H1 (cell line): ENCODE data around the gene RBM5. TPM values are rescaled to one million over a fixed set of nuclear protein-coding genes. Genes with fewer than 3 reads are reported as not detected.

Experiments
- CTCF ChIA-PET: fragments of 300-600 bp; sonication (Branson Sonifier 250); formaldehyde crosslinking; loops from one replicate; lab custom pipeline; 2021; ENCODE audit not compliant: partially characterized antibody; lab: Charles Lee
- POLR2A ChIA-PET: fragments of 300-600 bp; sonication (Branson Sonifier 250); formaldehyde crosslinking; loops from one replicate; lab custom pipeline; 2021; ENCODE audit warnings: inconsistent platforms; ENCODE audit not compliant: partially characterized antibody; lab: Charles Lee
- DNase-seq, 2 experiments: peaks; one replicate each; pipeline versions ENCODE4 v3.0.0 to v3.0.0-alpha.2; 2010 to 2022; ENCODE audit warnings: low spot score in 2 of 2, low read depth in 1 of 2, mixed read lengths in 1 of 2
- FAIRE-seq: peaks from 2 replicates; lab custom pipeline; 2011; peaks lifted over from hg19 to GRCh38; lab: Jason Lieb, UNC
- H2AFZ ChIP-seq: 2 replicates; pipeline ENCODE4 v1.8.1; 2012; ENCODE audit warnings: low read length, inconsistent platforms
- H2AK5ac ChIP-seq: 2 replicates; pipeline ENCODE4 v1.6.1; 2013; ENCODE audit warnings: low read depth, low read length
- H2BK120ac ChIP-seq: replicated peaks from 2 replicates; pipeline ENCODE3; 2013; ENCODE audit warnings: low read depth, low read length, inconsistent platforms
- H2BK12ac ChIP-seq: 2 replicates; pipeline ENCODE4 v1.6.1; 2013; ENCODE audit warnings: low read depth, low read length
- H2BK15ac ChIP-seq: 2 replicates; pipeline ENCODE4 v1.6.1; 2013; ENCODE audit warnings: low read length
- H2BK20ac ChIP-seq: 2 replicates; pipeline ENCODE4 v1.6.1; 2013; ENCODE audit warnings: low read length
- H2BK5ac ChIP-seq: 2 replicates; pipeline ENCODE4 v1.6.1; 2013; ENCODE audit warnings: low read depth, low read length
- H3K14ac ChIP-seq: 2 replicates; pipeline ENCODE4 v1.6.1; 2013; ENCODE audit warnings: inconsistent platforms; ENCODE audit not compliant: insufficient read length
- H3K18ac ChIP-seq: 2 replicates; pipeline ENCODE4 v1.6.1; 2013; ENCODE audit warnings: low read length; ENCODE audit errors: extremely low read depth
- H3K23ac ChIP-seq: 2 replicates; pipeline ENCODE4 v1.6.1; 2013; ENCODE audit warnings: inconsistent platforms; ENCODE audit not compliant: insufficient read length
- H3K23me2 ChIP-seq: 2 replicates; pipeline ENCODE4 v1.6.1; 2013; ENCODE audit warnings: low read depth, low read length
- H3K27ac ChIP-seq: 2 replicates; pipeline ENCODE4 v1.6.1; 2011; ENCODE audit warnings: low read depth, low read length, inconsistent platforms
- H3K27me3 ChIP-seq, 4 experiments: replicated peaks in 1 of 4; 1 replicate in 1 of 4; 2 replicates in 3 of 4; pipeline versions ENCODE4 v1.6.1 to v1.8.1; 2011 to 2013; ENCODE audit warnings: low read length in 3 of 4, mild to moderate bottlenecking in 3 of 4, inconsistent platforms in 2 of 4, mixed read lengths in 2 of 4, moderate library complexity in 1 of 4; ENCODE audit not compliant: control insufficient read depth in 3 of 4, insufficient read depth in 3 of 4; ENCODE audit errors: extremely low read depth in 1 of 4
- H3K36me3 ChIP-seq, 4 experiments: 2 replicates each; pipeline versions ENCODE4 v1.6.1 to v1.8.1; 2011 to 2013; ENCODE audit warnings: mild to moderate bottlenecking in 4 of 4, low read length in 3 of 4, moderate library complexity in 2 of 4, control low read depth in 1 of 4, inconsistent platforms in 1 of 4; ENCODE audit not compliant: insufficient read depth in 4 of 4, control insufficient read depth in 2 of 4
- H3K4ac ChIP-seq: replicated peaks from 2 replicates; pipeline ENCODE3; 2013; ENCODE audit warnings: low read length, low read depth, mixed read lengths, inconsistent platforms; ENCODE audit not compliant: insufficient read length
- H3K4me1 ChIP-seq, 4 experiments: replicated peaks in 1 of 4; 1 replicate in 1 of 4; 2 replicates in 3 of 4; pipeline versions ENCODE4 v1.6.1 to v1.8.1; 2011 to 2013; ENCODE audit warnings: low read length in 3 of 4, inconsistent platforms in 2 of 4, mixed read lengths in 1 of 4; ENCODE audit not compliant: insufficient read depth in 4 of 4, control insufficient read depth in 3 of 4
- H3K4me2 ChIP-seq, 2 experiments: 2 replicates each; pipeline versions ENCODE4 v1.6.1 to v1.8.1; 2011 to 2013; ENCODE audit warnings: low read depth in 2 of 2, low read length in 2 of 2, control low read depth in 1 of 2, inconsistent platforms in 1 of 2, mild to moderate bottlenecking in 1 of 2; ENCODE audit not compliant: insufficient read depth in 1 of 2
- H3K4me3 ChIP-seq, 4 experiments: fragments of 200-600, 300-600 bp in 1 of 4; sonication (generic), shearing (Covaris generic), sonication (Bioruptor Twin) in 1 of 4; 2 replicates each; pipeline versions ENCODE4 v1.5.1 to v1.8.1; 2011 to 2016; ENCODE audit warnings: low read length in 4 of 4, low read depth in 3 of 4, control low read depth in 2 of 4, inconsistent platforms in 2 of 4, mild to moderate bottlenecking in 2 of 4, mixed read lengths in 1 of 4, moderate library complexity in 1 of 4; ENCODE audit not compliant: insufficient read depth in 2 of 4; ENCODE audit errors: extremely low read depth in 1 of 4
- H3K56ac ChIP-seq: replicated peaks from 2 replicates; pipeline ENCODE3; 2013; ENCODE audit warnings: low read depth, mild to moderate bottlenecking, mixed read lengths, low read length, inconsistent platforms; ENCODE audit not compliant: insufficient read length
- H3K79me1 ChIP-seq: 2 replicates; pipeline ENCODE4 v1.6.1; 2013; ENCODE audit warnings: low read depth, low read length, control low read depth
- H3K79me2 ChIP-seq, 2 experiments: 2 replicates each; pipeline versions ENCODE4 v1.6.1 to v1.8.1; 2012 to 2013; ENCODE audit warnings: low read length in 2 of 2, mild to moderate bottlenecking in 2 of 2, inconsistent platforms in 1 of 2; ENCODE audit not compliant: insufficient read depth in 2 of 2, control insufficient read depth in 1 of 2
- H3K9ac ChIP-seq, 4 experiments: replicated peaks in 1 of 4; 1 replicate in 1 of 4; 2 replicates in 3 of 4; pipeline versions ENCODE4 v1.6.1 to v1.8.1; 2011 to 2013; ENCODE audit warnings: low read depth in 3 of 4, low read length in 3 of 4, control low read depth in 2 of 4, mild to moderate bottlenecking in 2 of 4, moderate library complexity in 2 of 4, inconsistent platforms in 1 of 4; ENCODE audit errors: extremely low read depth in 1 of 4
- H3K9me3 ChIP-seq, 2 experiments: 2 replicates each; pipeline versions ENCODE4 v1.6.1 to v1.8.1; 2012 to 2013; ENCODE audit warnings: mild to moderate bottlenecking in 2 of 2, moderate library complexity in 2 of 2, control low read depth in 1 of 2, inconsistent platforms in 1 of 2, low read depth in 1 of 2, low read length in 1 of 2, mixed read lengths in 1 of 2; ENCODE audit not compliant: insufficient read depth in 2 of 2
- H4K20me1 ChIP-seq, 2 experiments: replicated peaks in 1 of 2; 2 replicates each; pipeline versions ENCODE3 to v1.8.1; 2011 to 2013; ENCODE audit warnings: inconsistent platforms in 2 of 2, low read length in 2 of 2, mild to moderate bottlenecking in 1 of 2; ENCODE audit not compliant: insufficient read depth in 2 of 2, control insufficient read depth in 1 of 2
- H4K5ac ChIP-seq: 2 replicates; pipeline ENCODE4 v1.6.1; 2013; ENCODE audit warnings: low read length, low read depth, mixed read lengths, inconsistent platforms; ENCODE audit not compliant: insufficient read length
- H4K8ac ChIP-seq: 2 replicates; pipeline ENCODE4 v1.8.0; 2013; ENCODE audit warnings: mild to moderate bottlenecking, moderate library complexity, low read length, inconsistent platforms; ENCODE audit not compliant: insufficient read depth; ENCODE audit errors: extremely low read depth
- H4K91ac ChIP-seq: replicated peaks from 2 replicates; pipeline ENCODE3; 2013; ENCODE audit warnings: low read length, mixed read lengths, inconsistent platforms; ENCODE audit not compliant: insufficient read length
- CHD2 ChIP-seq: IDR thresholded peaks from 2 replicates; pipeline ENCODE4 v1.6.1; 2012; ENCODE audit warnings: low read length, improper control_type of control experiment
- EGR1 ChIP-seq: IDR thresholded peaks from 2 replicates; pipeline ENCODE4 v1.6.1; 2011; ENCODE audit warnings: low read depth, low read length, borderline replicate concordance
- KDM4A ChIP-seq: IDR thresholded peaks from one replicate; pipeline ENCODE4 v1.7.1; 2012; ENCODE audit warnings: low read depth, mild to moderate bottlenecking, moderate library complexity, low read length, inconsistent platforms; ENCODE audit not compliant: severe bottlenecking
- SIRT6 ChIP-seq: IDR thresholded peaks from one replicate; pipeline ENCODE4 v1.7.1; 2012; ENCODE audit warnings: low read length, inconsistent platforms
- TAF7 ChIP-seq: optimal IDR thresholded peaks from 2 replicates; pipeline ENCODE3; 2011; ENCODE audit warnings: low read depth, mild to moderate bottlenecking, inconsistent platforms, low read length, moderate library complexity, borderline replicate concordance
- TEAD4 ChIP-seq: IDR thresholded peaks from 2 replicates; pipeline ENCODE4 v1.6.1; 2012; ENCODE audit warnings: low read depth, low read length, inconsistent platforms, mixed read lengths
- ZNF274 ChIP-seq: IDR thresholded peaks from 2 replicates; pipeline ENCODE4 v1.7.0; 2012; ENCODE audit warnings: low read length, borderline replicate concordance; ENCODE audit errors: extremely low read depth
- WGBS, 2 experiments: shearing (Covaris generic) in 1 of 2; methylation state at CpG; one replicate each; pipeline versions ENCODE4 v1.1.6 to v1.1.7; 2013 to 2015; ENCODE audit warnings: low lambda C conversion rate in 2 of 2, mixed read lengths in 2 of 2, inconsistent platforms in 1 of 2, low coverage in 1 of 2, missing lambda C conversion rate in 1 of 2; ENCODE audit not compliant: insufficient replicate concordance in 2 of 2, insufficient coverage in 1 of 2, insufficient read length in 1 of 2; ENCODE audit errors: extremely low coverage in 1 of 2, missing lambda C conversion rate in 1 of 2; 5-methylcytosine and 5-hydroxymethylcytosine counted together
- polyA plus RNA-seq, 7 experiments: library from polyadenylated mRNA; depleted of rRNA in 3 of 7; stranded (reverse) in 5 of 7; unstranded in 2 of 7; fragments of >200 nt in 5 of 7; fragments of 200-250 nt in 2 of 7; gene quantifications; 1 replicate in 5 of 7; 2 replicates in 1 of 7; 4 replicates in 1 of 7; pipeline versions ENCODE4 v1.2.1 to v1.2.3, GENCODE V29; 2011 to 2013; ENCODE audit warnings: missing spikeins in 2 of 7, mixed read lengths in 2 of 7
- total RNA-seq: library from RNA; stranded (reverse); fragmentation: NEBNext Ultra II Directional; extraction: Animal tissue kit (Norgen Biotek cat#: 25700); gene quantifications from 2 replicates; pipeline ENCODE4 v1.2.1, GENCODE V29; 2021

The RBM5 gene
- total and polyA plus RNA-seq, 2 of the 8 experiments (the other 6 are each of a cell fraction or from before 2014, with no cell fraction given) = 82.7 to 144 TPM

DNA sequence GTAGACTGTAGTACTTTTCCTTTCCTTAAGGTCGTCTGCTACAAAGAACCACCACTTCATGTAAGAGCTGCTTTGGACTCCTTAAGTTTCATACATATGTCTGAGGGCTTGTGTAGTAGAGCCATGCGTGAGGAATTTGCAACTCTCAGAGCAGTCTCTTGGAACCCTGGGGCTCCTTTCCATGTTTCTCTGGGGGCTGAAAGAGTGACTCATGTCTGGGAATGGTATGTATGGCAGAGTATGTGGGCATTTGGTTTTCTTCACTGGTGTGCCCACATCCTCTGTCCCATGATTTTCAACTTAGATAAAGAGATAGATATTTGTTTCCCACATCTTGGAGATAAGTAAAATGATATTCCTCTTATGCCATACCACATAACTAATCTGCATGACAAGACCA is 20.6 kb upstream of the RBM5 start:
- no peak overlapping the region for H2BK5ac ChIP-seq
- FAIRE-seq (no peak), DNase-seq (no peak)
- no peak overlapping the region for H2AFZ ChIP-seq
- H2BK120ac ChIP-seq = no peak overlapping the region
- no peaks in the 10 kb centered on the region for H3K9me3 ChIP-seq
- no peak overlapping the region for H3K23ac ChIP-seq
- no peak overlapping the region for H2AK5ac ChIP-seq
- no peak overlapping the region for H2BK20ac ChIP-seq
- H3K4me3 ChIP-seq = no peak overlapping the region
- H3K18ac ChIP-seq = no peak overlapping the region
- CTCF ChIA-PET = interaction anchor here (0.5 to 0.8 kb wide), 2 partner anchors 53 to 132 kb away, joined by 3 to 4 read pairs; no protein-coding TSS in a partner anchor
- no peak overlapping the region for H3K4ac ChIP-seq
- no peak overlapping the region for H3K27ac ChIP-seq
- no peak overlapping the region for H2BK12ac ChIP-seq
- POLR2A ChIA-PET = interaction anchor here (0.6 kb wide), 1 partner anchor 156 kb away, joined by 3 read pairs; no protein-coding TSS in a partner anchor
- no peaks in the 10 kb centered on the region for H3K79me1 ChIP-seq
- H4K8ac ChIP-seq = no peak overlapping the region
- H4K91ac ChIP-seq = no peak overlapping the region
- no peaks in the 10 kb centered on the region for H3K23me2 ChIP-seq
- no peak overlapping the region for H4K5ac ChIP-seq
- H3K4me2 ChIP-seq = no peak overlapping the region
- H2BK15ac ChIP-seq = no peak overlapping the region
- H4K20me1 ChIP-seq = peaks cover 2 to 3% of the 10 kb centered on the region in 2 experiments
- no peak overlapping the region for H3K56ac ChIP-seq
- H3K4me1 ChIP-seq = no peaks in the 10 kb centered on the region
- no peak overlapping the region for H3K14ac ChIP-seq
- no peaks in the 10 kb centered on the region for H3K79me2 ChIP-seq
- WGBS, 2 experiments = 84% methylated on average over 2 of the region's 2 CpGs; no CpG with 5 or more reads in 1 of the 2 experiments
- H3K36me3 ChIP-seq = peaks cover 22 to 80% (median 68%) of the 10 kb centered on the region in 4 experiments
- H3K27me3 ChIP-seq = no peaks in the 10 kb centered on the region
- H3K9ac ChIP-seq = no peak overlapping the region
- no peak for TF ChIP-seq CHD2
- TF ChIP-seq TAF7 = no peak
- TF ChIP-seq ZNF274 = no peak
- no peak for TF ChIP-seq TEAD4
- no peak for TF ChIP-seq KDM4A
- no peak for TF ChIP-seq EGR1
- no peak for TF ChIP-seq SIRT6
